ENCODE data around the gene PRAMEF25. TPM values are rescaled to one million over a fixed set of nuclear protein-coding genes. Genes with fewer than 3 reads are reported as not detected.
"Not testable (repeated sequence)": the region's sequence is repeated elsewhere in the genome, so short reads cannot be mapped to it uniquely, and the experiment has no call there.

PRAMEF25 gene
- not detected for total RNA-seq
- not detected for polyA plus RNA-seq (ENCODE audit: insufficient read length in 6 of 6)
- long read RNA-seq, donor 1, result 0 reads
- long read RNA-seq, donor 2, result 0 reads
- long read RNA-seq, donor 3, result 0 reads
- long read RNA-seq, donor 4, result 0 reads
- long read RNA-seq, donor 5, result 0 reads
- long read RNA-seq, donor 6, result 0 reads
- long read RNA-seq, donor 7, result 0 reads
- long read RNA-seq, donor 8, result 0 reads
- long read RNA-seq, donor 9, result 0 reads
- long read RNA-seq, donor 10, result 0 reads
- long read RNA-seq, donor 11, result 0 reads
- long read RNA-seq, donor 12, result 0 reads

GRCh38 chr1:13070474-13070873 is at the start of gene PRAMEF25:
TSS of gene PRAMEF25 (plus strand) at chr1:13070774. CDS start at chr1:13073694, 2,920 bp downstream.
- H3K27ac ChIP-seq; intact Hi-C loops (cut with DNase I); H3K4me1 ChIP-seq; ATAC-seq; H3K4me3 ChIP-seq; H3K27me3 ChIP-seq; H3K9me3 ChIP-seq; DNase-seq; H3K36me3 ChIP-seq: not testable (repeated sequence)

GRCh38 chr1:13056475-13056874 is 14.1 kb upstream of the PRAMEF25 start, which contains the start of gene PRAMEF27:
TSS of gene PRAMEF27 (minus strand) at chr1:13056575. CDS start at chr1:13053659, 2,916 bp downstream.
- H3K4me1 ChIP-seq; DNase-seq; H3K9me3 ChIP-seq; H3K27me3 ChIP-seq; H3K36me3 ChIP-seq; ATAC-seq; H3K4me3 ChIP-seq; H3K27ac ChIP-seq; intact Hi-C loops (cut with DNase I): not testable (repeated sequence)

GRCh38 chr1:13116754-13117153 is 46.2 kb downstream of the PRAMEF25 start, which contains the start of gene HNRNPCL2:
TSS of gene HNRNPCL2 (minus strand) at chr1:13116854. CDS start at chr1:13116400, 454 bp downstream.
- H3K36me3 ChIP-seq; H3K9me3 ChIP-seq; ATAC-seq; H3K4me3 ChIP-seq; DNase-seq; H3K4me1 ChIP-seq; intact Hi-C loops (cut with DNase I); H3K27ac ChIP-seq: not testable (repeated sequence)
- H3K27me3 ChIP-seq, result peaks cover 0 to 23% of the 10 kb centered on the region in 2 donors

Other genes starting within 250 kb of the PRAMEF25 start
- gene PRAMEF11, start 239.4 kb upstream of the PRAMEF25 start, total RNA-seq, result not detected
- gene PRAMEF11, start 239.4 kb upstream of the PRAMEF25 start, polyA plus RNA-seq (ENCODE audit: insufficient read length in 6 of 6), result not detected
- not detected for gene HNRNPCL1, start 222.1 kb upstream of the PRAMEF25 start, total RNA-seq
- gene HNRNPCL1, start 222.1 kb upstream of the PRAMEF25 start, polyA plus RNA-seq (ENCODE audit: insufficient read length in 6 of 6), result under 1 TPM in 5 of 6 donors, not detected in 1; 0.20 to 0.35 (median 0.31) TPM
- gene PRAMEF2, start 213.7 kb upstream of the PRAMEF25 start, total RNA-seq, result not detected
- not detected for gene PRAMEF2, start 213.7 kb upstream of the PRAMEF25 start, polyA plus RNA-seq (ENCODE audit: insufficient read length in 6 of 6)
- gene PRAMEF4, start 184.6 kb upstream of the PRAMEF25 start, total RNA-seq, result not detected
- gene PRAMEF4, start 184.6 kb upstream of the PRAMEF25 start, polyA plus RNA-seq (ENCODE audit: insufficient read length in 6 of 6), result not detected
- not detected for gene PRAMEF10, start 172.5 kb upstream of the PRAMEF25 start, total RNA-seq
- gene PRAMEF10, start 172.5 kb upstream of the PRAMEF25 start, polyA plus RNA-seq (ENCODE audit: insufficient read length in 6 of 6), result not detected
- not detected for gene PRAMEF7, start 154.2 kb upstream of the PRAMEF25 start, total RNA-seq
- gene PRAMEF7, start 154.2 kb upstream of the PRAMEF25 start, polyA plus RNA-seq (ENCODE audit: insufficient read length in 6 of 6), result not detected
- gene PRAMEF6, start 123.2 kb upstream of the PRAMEF25 start, total RNA-seq, result not detected
- gene PRAMEF6, start 123.2 kb upstream of the PRAMEF25 start, polyA plus RNA-seq (ENCODE audit: insufficient read length in 6 of 6), result not detected
- gene PRAMEF27, start 14.2 kb upstream of the PRAMEF25 start, total RNA-seq, result not detected
- not detected for gene PRAMEF27, start 14.2 kb upstream of the PRAMEF25 start, polyA plus RNA-seq (ENCODE audit: insufficient read length in 6 of 6)
- gene HNRNPCL3, start 10.0 kb upstream of the PRAMEF25 start, total RNA-seq, result not detected
- under 1 TPM in 1 of 6 donors, not detected in 5; 0.28 TPM for gene HNRNPCL3, start 10.0 kb upstream of the PRAMEF25 start, polyA plus RNA-seq (ENCODE audit: insufficient read length in 6 of 6)
- not detected for gene HNRNPCL2, start 46.1 kb downstream of the PRAMEF25 start, total RNA-seq
- under 1 TPM in 4 of 6 donors, not detected in 2; 0.13 to 0.49 (median 0.30) TPM for gene HNRNPCL2, start 46.1 kb downstream of the PRAMEF25 start, polyA plus RNA-seq (ENCODE audit: insufficient read length in 6 of 6)
- not detected for gene PRAMEF26, start 85.2 kb downstream of the PRAMEF25 start, total RNA-seq
- not detected for gene PRAMEF26, start 85.2 kb downstream of the PRAMEF25 start, polyA plus RNA-seq (ENCODE audit: insufficient read length in 6 of 6)
- not detected for gene HNRNPCL4, start 94.9 kb downstream of the PRAMEF25 start, total RNA-seq
- under 1 TPM in 4 of 6 donors, not detected in 2; 0.31 to 0.59 (median 0.38) TPM for gene HNRNPCL4, start 94.9 kb downstream of the PRAMEF25 start, polyA plus RNA-seq (ENCODE audit: insufficient read length in 6 of 6)
- gene PRAMEF9, start 101.1 kb downstream of the PRAMEF25 start, total RNA-seq, result not detected
- not detected for gene PRAMEF9, start 101.1 kb downstream of the PRAMEF25 start, polyA plus RNA-seq (ENCODE audit: insufficient read length in 6 of 6)
- gene PRAMEF13, start 130.6 kb downstream of the PRAMEF25 start, total RNA-seq, result not detected
- not detected for gene PRAMEF13, start 130.6 kb downstream of the PRAMEF25 start, polyA plus RNA-seq (ENCODE audit: insufficient read length in 6 of 6)
- gene PRAMEF18, start 155.4 kb downstream of the PRAMEF25 start, total RNA-seq, result not detected
- not detected for gene PRAMEF18, start 155.4 kb downstream of the PRAMEF25 start, polyA plus RNA-seq (ENCODE audit: insufficient read length in 6 of 6)
- gene PRAMEF5, start 183.4 kb downstream of the PRAMEF25 start, total RNA-seq, result not detected
- not detected for gene PRAMEF5, start 183.4 kb downstream of the PRAMEF25 start, polyA plus RNA-seq (ENCODE audit: insufficient read length in 6 of 6)
- not detected for gene PRAMEF8, start 214.4 kb downstream of the PRAMEF25 start, total RNA-seq
- gene PRAMEF8, start 214.4 kb downstream of the PRAMEF25 start, polyA plus RNA-seq (ENCODE audit: insufficient read length in 6 of 6), result not detected
- gene PRAMEF33, start 232.8 kb downstream of the PRAMEF25 start, total RNA-seq, result not detected
- gene PRAMEF33, start 232.8 kb downstream of the PRAMEF25 start, polyA plus RNA-seq (ENCODE audit: insufficient read length in 6 of 6), result not detected
- not detected for gene PRAMEF15, start 244.8 kb downstream of the PRAMEF25 start, total RNA-seq
- gene PRAMEF15, start 244.8 kb downstream of the PRAMEF25 start, polyA plus RNA-seq (ENCODE audit: insufficient read length in 6 of 6), result not detected

All from left lung (tissue), 14 donors.